ENCODE data around the gene PRKCE.
"Not testable (repeated sequence)": the region's sequence is repeated elsewhere in the genome, so short reads cannot be mapped to it uniquely, and the experiment has no call there.

Gene PRKCE

GRCh38 chr2:45909677-45910191, 258.3 kb downstream of the PRKCE start:
- no peak for DNase-seq (ENCODE audit: low read depth)

DNA sequence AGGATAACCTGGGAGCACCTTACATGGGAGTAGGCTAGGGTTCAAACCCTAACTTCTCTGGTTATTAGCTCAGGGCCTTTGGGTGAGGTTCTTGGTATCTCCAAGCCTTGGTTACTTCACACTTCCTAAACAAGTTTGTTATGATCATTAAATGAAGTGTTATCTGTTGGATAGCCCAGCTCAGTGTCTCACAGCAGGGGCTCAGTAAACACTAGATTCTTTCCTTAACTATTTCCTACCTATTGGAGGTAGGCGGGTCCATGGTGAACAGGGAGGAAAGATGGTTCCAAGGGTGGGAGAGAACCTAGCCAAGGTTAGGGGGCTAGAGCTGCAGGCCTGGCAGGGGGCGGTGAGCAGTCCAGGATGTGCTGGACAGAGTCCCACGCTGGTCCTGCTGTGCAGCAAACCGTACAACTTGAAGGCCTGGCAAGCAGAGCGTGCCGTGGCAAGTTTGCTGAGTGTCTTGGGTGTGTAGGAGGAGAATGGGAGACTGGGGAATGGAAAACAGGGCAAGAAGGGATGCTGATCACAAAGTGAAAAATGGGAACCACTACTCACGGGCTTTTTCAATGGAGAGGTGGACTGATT, 259.1 kb downstream of the PRKCE start:
- no peak for DNase-seq (ENCODE audit: low read depth)

DNA sequence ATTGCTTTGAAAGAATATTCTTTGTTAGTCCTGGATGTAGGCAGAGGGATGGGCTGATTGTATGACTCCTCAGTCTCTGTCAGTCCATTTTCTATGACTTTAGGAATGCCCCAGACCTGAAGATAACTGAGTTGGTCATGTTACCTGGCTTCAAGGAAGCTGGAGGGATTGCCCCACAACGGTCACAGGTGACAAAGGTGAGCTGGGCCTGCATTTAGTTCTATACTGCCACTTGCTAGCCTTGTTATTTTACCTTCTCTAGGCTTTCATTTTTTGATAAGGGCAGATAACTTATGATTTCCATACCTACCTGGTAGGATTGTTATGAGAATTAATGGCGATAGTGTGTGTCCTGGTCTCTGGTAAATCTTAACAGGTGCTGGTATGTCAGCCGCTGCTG, 260.1 kb downstream of the PRKCE start:
- DNase-seq (ENCODE audit: low read depth), result no peak

GRCh38 chr2:45912109-45912508, 260.6 kb downstream of the PRKCE start:
- no peak for DNase-seq (ENCODE audit: low read depth)

DNA sequence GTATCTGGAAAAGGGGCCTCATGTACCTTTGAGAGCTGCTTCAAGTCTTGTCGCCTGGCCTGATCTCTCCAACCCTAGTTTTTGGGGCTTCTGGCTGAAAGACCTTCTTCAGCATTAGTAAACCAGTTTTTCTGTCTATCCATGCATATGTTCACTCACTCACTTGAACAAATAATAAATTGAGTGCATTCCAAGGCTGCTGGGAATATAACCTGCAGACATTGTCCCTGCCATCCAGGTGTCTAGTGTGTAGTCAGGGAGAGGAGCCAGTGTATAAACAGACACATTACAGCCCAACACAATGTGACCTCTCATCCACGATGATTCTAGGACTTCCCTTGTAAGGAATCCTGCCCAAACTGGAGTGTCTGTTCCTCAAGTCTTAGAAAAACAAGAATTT, 262.1 kb downstream of the PRKCE start:
- DNase-seq (ENCODE audit: low read depth), result no peak

- no peak for DNase-seq (ENCODE audit: low read depth)
These were observed 264.0 kb downstream of the PRKCE start for GRCh38 chr2:45915523-45915922.

DNA sequence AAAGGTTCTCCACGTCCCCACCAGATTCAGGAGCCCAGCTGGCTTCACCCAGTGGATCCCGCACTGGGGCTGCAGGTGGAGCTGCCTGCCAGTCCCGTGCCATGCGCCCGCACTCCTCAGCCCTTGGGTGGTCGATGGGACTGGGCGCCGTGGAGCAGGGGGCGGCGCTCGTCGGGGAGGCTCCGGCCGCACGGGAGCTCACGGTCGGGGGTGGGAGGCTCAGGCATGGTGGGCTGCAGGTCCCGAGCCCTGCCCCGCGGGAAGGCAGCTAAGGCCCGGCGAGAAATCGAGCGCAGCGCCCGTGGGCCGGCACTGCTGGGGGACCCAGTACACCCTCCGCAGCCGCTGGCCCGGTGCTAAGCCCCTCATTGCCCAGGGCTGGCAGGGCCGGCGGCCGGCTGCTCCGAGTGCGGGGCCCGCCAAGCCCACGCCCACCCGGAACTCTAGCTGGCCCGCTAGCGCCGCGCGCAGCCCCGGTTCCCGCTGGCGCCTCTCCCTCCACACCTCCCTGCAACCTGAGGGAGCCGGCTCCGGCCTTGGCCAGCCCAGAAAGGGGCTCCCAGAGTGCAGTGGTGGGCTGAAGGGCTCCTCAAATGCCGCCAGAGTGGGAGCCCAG, 266.2 kb downstream of the PRKCE start:
- DNase-seq (ENCODE audit: low read depth), result not testable (repeated sequence)

DNA sequence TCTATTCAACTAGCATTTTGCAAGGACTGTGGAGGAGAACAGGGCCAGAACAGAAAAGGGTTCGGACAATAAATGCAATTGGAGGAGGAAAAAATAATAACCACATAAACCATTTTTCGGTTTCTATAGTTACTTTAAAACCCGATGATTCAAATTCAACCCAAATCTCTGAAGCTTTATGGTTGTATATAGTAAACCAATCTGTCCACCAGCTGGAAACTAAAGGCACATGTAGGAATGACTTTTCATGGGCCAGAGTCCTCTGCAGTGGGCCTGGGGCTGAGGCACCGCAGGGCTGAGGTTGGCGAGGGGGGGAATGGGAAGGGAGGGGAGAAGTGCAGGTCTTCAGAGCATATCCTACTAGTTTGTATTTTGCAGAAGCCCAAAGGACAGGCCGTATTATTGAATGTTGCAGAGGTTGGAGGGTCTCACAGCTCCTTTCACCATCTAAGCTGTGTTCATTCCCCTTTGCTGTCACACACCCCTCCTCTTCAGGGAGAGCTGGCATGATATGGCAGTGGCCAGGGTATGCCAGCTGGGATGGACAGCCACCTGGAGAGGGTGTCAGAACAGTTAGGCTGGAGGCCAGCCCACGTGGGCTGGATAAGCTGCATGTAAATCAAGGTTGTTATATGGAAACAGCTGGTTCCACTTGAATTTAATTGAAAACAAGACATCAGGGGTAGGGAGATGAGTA, 267.1 kb downstream of the PRKCE start:
- no peak for DNase-seq (ENCODE audit: low read depth)

DNA sequence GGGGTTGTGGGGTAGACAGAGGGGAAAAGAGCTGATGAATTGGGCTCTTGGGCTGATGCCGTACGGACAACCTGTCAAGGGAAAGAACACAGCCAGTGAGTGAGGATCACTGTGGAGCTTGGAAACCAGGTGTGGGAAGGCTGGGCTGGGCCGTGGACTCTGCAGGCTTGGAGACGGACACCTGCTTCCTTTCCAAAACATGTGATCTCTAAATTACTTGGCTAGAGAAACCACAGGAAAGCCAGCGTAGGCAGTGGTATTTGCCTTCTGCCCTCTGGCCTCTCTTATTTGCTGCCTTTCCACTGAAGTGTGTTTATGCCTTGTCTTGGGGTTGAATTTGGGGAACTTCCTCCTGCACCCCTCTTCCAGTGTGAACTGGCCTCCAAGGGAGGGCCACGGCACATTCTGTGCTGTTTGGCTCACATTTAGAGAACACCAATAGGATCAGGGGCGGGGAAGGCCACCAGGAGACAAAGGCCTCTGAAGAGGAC, 267.7 kb downstream of the PRKCE start:
- no peak for DNase-seq (ENCODE audit: low read depth)

DNA sequence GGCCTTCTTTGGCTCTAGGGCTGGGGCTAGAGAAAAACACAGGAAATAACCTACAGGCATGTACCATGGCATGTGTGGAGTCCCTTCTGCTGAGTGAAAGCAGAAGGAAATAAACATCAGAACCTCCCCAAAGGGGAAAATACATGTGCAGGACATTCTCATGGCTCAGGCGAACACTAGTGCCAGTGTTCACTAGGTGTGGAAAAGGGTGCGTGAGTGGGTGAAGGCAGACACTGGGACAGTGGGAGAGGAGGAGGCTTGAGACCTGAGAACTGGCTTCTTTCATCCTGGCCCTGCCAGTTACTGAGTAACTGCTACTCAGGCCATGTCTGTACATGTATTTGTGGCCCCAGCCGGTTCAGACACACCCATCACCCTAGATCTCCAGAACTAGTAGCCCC, 268.2 kb downstream of the PRKCE start:
- no peak for DNase-seq (ENCODE audit: low read depth)

DNA sequence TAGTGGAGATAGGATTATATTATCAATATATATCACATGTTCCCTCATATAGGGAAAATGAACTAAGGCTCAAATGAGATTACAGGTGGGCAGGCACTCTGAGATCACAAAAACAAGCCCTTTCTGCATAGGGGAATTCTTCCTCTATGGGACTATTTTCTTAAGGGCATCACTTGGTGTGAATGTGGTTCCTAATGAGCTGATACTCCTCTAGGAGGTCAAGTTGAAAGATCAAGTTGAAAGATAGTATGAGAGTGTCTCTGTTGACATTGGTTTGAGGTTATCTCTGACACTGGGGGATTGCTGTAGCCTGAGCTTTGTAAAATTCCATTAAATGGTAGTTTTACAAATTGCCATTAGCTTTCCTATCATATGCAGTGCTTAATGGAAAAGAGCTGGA, 270.4 kb downstream of the PRKCE start:
- DNase-seq (ENCODE audit: low read depth), result no peak

DNA sequence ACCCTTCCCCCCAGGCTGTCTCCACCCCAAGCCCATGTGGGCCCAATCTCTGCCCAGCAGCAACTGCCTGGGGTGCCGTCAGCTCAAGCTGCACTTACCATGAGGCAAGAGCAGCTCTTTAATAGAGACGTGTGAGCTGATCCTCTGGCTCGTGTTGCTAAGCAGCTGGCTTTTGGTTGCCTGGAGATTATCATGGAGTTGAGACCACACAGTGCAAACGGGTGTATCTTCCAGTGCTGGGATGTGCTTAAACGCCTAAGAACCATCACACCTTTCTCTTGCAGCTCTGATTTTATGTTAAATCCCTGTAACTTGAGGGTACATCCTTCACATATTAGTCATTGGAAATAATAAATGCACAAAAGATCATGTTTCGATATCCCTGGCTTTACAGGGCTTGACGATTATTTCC, 271.1 kb downstream of the PRKCE start:
- DNase-seq (ENCODE audit: low read depth), result no peak

DNA sequence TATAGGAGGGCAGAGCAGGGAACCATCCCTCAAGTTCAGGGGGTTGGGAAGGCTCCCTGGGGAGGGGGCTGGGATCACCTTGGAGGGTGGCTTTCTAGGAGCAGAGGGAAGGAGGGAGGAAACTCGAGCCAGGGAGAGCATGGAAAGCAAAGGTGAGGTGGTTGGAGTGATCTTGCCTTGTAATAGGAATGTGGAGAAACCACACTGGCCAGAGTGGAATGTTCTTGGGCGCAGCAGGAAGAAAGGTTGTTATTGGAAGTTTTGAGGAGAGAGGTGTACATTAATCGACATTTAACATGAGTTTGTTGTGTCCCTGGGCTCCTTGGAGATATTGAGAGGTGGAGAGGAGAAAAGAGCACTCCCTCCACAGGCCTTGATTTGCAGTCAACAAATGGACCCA, 272.2 kb downstream of the PRKCE start:
- DNase-seq (ENCODE audit: low read depth), result no peak

DNA sequence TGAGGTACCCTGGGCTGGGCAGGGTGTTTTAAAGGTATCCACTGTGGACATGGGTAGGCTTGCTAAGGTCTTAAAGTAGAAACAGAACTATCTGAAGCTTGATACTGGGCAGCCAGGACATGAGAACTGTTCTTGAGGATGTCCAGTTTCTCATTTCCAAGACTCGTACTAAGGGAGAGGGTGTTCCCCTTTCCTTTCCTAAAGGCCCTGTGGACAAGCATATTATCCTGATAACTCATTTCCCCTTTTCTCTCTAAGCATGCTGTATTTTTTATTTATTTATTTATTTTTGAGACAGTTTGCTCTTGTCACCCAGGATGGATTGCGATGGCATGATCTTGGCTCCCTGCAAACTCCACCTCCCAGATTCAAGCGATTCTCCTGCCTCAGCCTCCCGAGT, 273.6 kb downstream of the PRKCE start:
- no peak for DNase-seq (ENCODE audit: low read depth)

DNA sequence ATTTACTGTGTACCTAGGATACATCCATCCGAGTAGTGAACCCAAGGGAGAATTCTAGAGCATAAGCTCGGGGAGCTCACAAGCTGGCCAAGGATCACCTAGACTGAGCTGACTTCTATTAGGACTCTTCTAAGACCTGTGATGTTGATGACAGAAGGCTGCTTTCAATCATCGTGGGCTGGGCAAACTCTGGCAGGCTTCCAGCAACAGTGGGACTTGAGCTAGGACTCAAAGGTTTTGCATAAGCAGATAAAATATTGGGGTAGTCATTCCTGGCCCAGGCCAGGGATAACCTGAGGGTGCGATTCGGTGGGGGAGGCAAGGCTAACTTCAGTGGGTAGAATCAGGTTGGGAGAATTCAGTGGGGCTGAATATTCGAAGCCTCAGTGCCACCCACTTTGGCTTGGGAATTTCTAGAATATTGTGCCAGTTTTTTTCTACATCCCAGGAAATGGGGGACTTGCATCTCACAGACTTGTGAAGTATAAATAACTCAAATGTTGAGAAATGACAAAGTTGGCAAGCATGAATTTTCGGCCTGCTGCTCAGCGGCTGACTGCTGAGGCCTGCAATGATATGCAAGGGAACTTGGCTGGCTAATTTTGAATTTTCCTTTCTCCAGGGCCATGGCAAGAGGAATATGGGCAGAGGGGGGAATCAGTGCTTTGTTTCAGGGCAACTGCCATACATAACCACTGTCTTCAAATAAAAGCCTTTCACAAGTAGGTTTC, 274.3 kb downstream of the PRKCE start:
- no peak for DNase-seq (ENCODE audit: low read depth)

GRCh38 chr2:45928946-45929345, 277.5 kb downstream of the PRKCE start:
- DNase-seq (ENCODE audit: low read depth), result no peak

DNA sequence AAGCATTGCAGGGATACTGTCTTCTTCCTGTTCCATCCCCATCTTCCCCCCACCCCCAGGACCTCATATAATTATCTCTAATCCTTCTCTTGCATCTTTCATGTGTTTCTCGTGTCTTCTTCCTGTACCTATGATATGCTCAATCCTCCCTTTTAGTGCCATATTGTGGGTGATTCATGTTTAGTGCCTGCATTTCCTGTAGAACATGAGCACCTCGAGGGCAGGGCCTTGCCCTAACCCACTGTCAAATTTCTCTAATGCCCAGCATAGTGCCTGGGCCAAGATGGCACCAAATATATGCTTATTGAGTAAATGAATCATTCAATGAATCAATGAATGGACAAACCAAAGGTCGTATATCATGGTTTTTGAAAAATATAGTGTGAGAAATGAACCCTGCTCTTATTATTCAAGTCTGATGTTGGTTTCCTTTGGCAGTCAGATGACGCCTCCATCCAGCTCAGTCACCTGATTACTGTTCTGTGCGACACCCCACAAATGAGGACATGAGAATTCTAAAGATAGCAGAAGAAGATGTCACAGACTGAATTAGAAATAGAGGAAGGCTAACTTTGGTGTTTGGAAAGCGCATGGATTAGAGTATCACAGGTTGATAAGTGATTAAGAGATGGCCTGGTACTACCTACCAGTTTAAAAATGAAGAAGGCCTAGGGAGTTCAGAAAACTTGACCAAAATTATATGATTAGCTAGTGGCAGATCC, 278.4 kb downstream of the PRKCE start:
- DNase-seq (ENCODE audit: low read depth), result no peak

GRCh38 chr2:45930396-45930792, 278.9 kb downstream of the PRKCE start:
- no peak for DNase-seq (ENCODE audit: low read depth)

DNA sequence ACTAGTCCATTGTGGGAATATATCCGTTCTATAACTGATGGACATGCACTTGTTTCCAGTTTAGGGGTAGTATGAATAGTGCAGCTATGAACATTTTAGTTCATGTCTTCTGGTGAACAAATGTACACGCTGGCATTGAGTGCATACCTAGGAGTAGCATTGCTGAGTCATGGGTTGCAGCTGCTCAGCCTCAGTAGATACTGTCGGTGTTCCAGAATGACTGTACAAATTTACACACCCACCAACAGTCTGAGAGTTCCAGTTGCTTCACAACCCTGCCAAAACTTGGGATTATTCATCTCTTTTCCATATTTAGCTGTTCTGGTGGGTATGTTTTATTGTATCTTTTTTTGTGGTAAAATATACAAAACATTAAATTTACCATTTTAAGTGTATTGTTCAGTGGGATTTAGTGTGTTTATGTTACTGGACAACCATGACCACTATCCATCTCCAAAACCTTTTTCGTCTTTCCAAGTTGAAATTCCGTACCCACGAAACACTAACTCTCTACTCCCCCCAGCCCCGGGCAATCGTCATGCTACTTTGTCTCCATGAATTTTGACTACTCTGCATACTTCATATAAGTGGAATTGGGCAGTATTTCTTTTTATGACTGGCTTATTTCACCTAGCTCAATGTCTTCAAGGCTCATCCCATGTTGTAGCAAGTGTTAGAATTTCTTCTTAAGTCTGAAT, 281.0 kb downstream of the PRKCE start:
- DNase-seq (ENCODE audit: low read depth), result no peak

DNA sequence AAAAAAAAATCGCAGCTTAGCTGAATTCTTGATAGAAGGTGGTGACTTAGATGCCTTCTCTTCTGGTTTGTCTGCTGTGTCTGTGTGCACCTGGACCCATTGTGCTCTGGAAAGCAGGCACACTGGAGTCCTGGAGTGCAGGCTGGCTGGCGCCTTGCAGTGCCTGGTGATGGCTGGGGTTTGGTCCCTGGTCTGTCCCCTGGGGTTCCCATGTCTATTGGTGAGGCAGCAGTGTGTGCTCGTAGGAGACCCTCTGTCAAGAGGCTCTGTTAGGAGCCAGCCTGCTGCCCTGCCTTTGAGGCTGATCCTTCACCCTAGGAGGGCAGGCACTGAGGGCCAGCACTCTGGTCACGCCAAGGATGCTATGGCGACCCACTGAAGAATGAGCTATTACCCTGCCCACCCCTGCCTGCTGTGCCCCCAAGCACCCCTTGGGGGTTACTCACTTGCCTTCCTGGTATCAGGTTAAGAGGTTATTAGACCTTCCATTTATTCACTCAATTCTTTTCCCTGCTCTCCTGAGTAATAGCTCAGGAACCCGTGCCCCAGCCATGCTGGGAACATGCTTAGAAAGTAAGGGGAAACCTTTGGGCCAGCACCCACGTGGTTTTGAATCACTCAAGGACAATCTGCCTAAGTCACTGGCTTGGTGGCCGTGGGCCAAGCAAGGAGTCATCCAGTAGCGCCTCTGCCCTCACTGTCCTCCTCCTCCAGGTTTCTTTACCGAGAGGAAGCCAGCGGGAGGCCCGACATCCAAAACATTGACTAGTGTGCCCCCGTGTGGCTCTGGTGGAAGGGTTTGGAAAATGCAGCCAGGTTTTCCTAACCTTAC, 284.5 kb downstream of the PRKCE start:
- DNase-seq (ENCODE audit: low read depth), result no peak

DNA sequence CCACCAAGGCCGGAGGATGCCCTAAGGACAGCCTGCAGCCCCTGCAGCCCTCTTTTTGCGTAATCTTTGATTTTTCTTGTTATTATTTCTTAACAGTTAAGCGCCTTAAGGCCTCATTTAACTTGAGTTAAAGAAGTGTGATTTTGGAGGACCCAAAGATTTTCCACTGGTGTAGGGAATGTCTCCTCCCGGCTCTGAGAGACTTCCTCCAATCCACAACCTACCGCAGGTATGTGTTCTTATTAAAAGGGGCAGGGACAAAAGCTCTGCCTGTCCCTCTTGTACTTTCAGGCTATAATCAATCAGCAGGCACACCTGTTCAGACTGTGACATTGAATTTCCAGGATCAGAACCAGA, 285.1 kb downstream of the PRKCE start:
- DNase-seq (ENCODE audit: low read depth), result no peak

All from stimulated activated CD8-positive, alpha-beta memory T cell treated with anti-CD3 and anti-CD28 coated beads, Interleukin-15, amount 100 ng/mL, for 24 hours (primary cell).